GM06990 (cell line): Measurements from ENCODE around the gene TGFBRAP1.

Source experiments
- DNase-seq: peaks from one replicate; pipeline ENCODE4 v3.0.0-alpha.2; 2011; ENCODE audit not compliant: insufficient read length; ENCODE audit errors: extremely low read depth
- H3K27me3 ChIP-seq: replicated peaks from 2 replicates; pipeline ENCODE4 v1.6.0; 2011; ENCODE audit warnings: low read length; ENCODE audit not compliant: control insufficient read depth, insufficient read depth
- H3K36me3 ChIP-seq: 2 replicates; pipeline ENCODE4 v1.5.1; 2011; ENCODE audit warnings: low read length; ENCODE audit not compliant: control insufficient read depth, insufficient read depth
- H3K4me3 ChIP-seq: replicated peaks from 2 replicates; pipeline ENCODE4 v1.5.1; 2011; ENCODE audit warnings: low read depth, mild to moderate bottlenecking, control low read depth, low read length
- CTCF ChIP-seq: IDR thresholded peaks from 2 replicates; pipeline ENCODE4 v1.5.1; 2011; ENCODE audit warnings: low read length, control low read depth, mild to moderate bottlenecking, inconsistent platforms; ENCODE audit not compliant: insufficient read depth, poor library complexity, severe bottlenecking

Gene TGFBRAP1

GRCh38 chr2:105329561-105330495, at the start of gene TGFBRAP1:
Gene TGFBRAP1 (minus strand): TSS chr2:105329735. CDS start chr2:105308301, 21,434 bp downstream.
- H3K36me3 ChIP-seq = no peaks in the 10 kb centered on the region; the same call in 1 of the 2 replicates
- no peak for TF ChIP-seq CTCF
- H3K27me3 ChIP-seq = no peaks in the 10 kb centered on the region
- peak; percentile 80 for DNase-seq
- H3K4me3 ChIP-seq = peak within 1 kb of the TSS; percentile 88

GRCh38 chr2:105378921-105379383, 49.4 kb upstream of the TGFBRAP1 start:
- H3K27me3 ChIP-seq = no peaks in the 10 kb centered on the region
- TF ChIP-seq CTCF = no peak
- no peak overlapping the region for H3K4me3 ChIP-seq
- H3K36me3 ChIP-seq = no peaks in the 10 kb centered on the region
- DNase-seq = no peak

- Histone ChIP-seq H3K36me3 (no peaks in the 10 kb centered on the region), H3K4me3 (no peak overlapping the region), H3K27me3 (no peaks in the 10 kb centered on the region)
- TF ChIP-seq CTCF = no peak
- DNase-seq = no peak
These were observed 48.8 kb upstream of the TGFBRAP1 start for GRCh38 chr2:105378276-105378840.

GRCh38 chr2:105377871-105378270, 48.3 kb upstream of the TGFBRAP1 start:
- no peaks in the 10 kb centered on the region for H3K27me3 ChIP-seq
- H3K4me3 ChIP-seq = no peak overlapping the region
- H3K36me3 ChIP-seq = no peaks in the 10 kb centered on the region
- DNase-seq = no peak
- TF ChIP-seq CTCF = no peak

GRCh38 chr2:105376789-105377240, 47.3 kb upstream of the TGFBRAP1 start:
- DNase-seq = no peak
- Histone ChIP-seq H3K4me3 (no peak overlapping the region), H3K36me3 (no peaks in the 10 kb centered on the region), H3K27me3 (no peaks in the 10 kb centered on the region)
- TF ChIP-seq CTCF = no peak
